Frontal cortex (tissue), 4 donors: ENCODE data around the gene CFH. TPM values are rescaled to one million over a fixed set of nuclear protein-coding genes. Genes with fewer than 3 reads are reported as not detected.
"Not testable (repeated sequence)": the region's sequence is repeated elsewhere in the genome, so short reads cannot be mapped to it uniquely, and the experiment has no call there.

ENCODE experiments used
- DNase-seq, 2 donors: peaks; one replicate each; pipeline ENCODE4 v3.0.0; 2012; ENCODE audit warnings: low spot score in 2 of 2
- FAIRE-seq: peaks from 2 replicates; lab custom pipeline; 2012; peaks lifted over from hg19 to GRCh38; lab: Jason Lieb, UNC
- total RNA-seq: library from RNA; depleted of rRNA; stranded (reverse); fragments of >200 nt; gene quantifications from one replicate; pipeline ENCODE4 v1.2.3, GENCODE V29; 2014
- donor health status: control.
- donor health status: control.
- donor health status: control.

CFH gene
- total RNA-seq, 1 donor from 2014 or later, result 30.6 TPM

DNA sequence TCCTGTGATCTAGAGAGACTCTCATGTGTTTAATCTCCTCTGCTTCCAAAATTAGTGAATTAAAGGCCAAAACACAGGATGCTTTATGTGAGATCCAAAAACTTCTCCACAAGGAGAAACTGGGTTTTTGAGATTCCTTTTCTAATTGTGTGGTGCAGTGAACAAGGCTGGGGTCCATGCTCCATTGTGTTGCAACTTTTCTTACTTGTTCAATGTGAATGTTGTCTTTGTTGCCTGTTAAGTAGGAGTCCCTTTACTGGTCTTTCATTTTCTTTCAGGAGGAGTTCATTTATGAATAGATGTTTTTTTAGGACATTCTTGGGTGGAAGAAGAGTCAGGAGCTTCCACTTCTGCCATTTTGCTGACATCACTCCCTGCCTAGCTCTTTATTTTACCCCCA lies 82.2 kb downstream of the CFH start:
- FAIRE-seq (no peak), DNase-seq (no peak)

DNA sequence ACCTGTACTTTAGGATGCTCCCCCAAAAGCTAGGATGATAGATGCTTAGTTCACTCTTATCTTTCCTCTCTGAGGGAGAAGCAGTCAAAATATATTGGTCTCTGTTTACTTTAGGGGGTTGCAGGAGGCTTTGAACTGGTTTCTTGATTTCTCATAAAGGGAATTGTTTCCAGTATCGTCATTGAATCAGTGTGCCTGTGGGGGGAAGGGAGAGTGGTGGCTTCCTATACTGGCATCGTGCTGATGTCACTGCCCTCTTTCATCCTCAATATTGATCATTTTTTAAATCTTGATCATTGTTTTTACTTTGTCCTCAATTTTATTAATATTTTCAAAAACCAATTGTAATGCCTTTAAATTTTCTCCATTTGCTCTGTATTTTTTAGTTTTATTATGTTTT lies 82.6 kb downstream of the CFH start:
- FAIRE-seq (no peak), DNase-seq (no peak)

DNA sequence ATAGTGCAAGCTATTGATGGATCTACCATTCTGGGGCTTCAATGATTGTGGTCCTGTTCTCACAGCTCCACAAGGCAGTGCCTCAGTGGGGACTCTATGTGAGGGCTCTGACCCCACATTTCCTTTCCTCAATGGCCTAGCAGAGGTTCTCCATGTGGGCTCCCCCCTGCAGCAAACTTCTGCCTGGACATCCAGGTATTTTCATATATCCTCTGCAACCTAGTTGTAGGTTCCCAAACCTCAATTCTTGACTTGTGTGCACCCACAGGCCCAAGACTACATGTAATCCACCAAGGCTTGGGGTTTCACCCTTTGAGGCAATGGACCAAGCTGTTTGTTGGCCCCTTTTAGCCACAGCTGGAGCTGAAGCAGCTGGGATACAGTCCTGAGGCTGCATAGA lies 86.9 kb downstream of the CFH start:
- FAIRE-seq, result no peak
- DNase-seq, result no peak

DNA sequence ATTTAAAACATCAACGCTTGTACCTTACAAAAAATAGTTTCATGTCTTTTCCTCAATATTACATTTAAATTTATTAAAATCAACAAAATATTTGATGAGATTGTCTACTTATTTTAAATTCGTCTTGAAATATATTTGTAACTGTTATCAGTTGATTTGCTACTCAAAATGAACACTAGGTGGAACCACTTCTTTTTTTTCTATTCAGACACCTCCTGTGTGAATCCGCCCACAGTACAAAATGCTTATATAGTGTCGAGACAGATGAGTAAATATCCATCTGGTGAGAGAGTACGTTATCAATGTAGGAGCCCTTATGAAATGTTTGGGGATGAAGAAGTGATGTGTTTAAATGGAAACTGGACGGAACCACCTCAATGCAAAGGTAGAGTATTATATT lies 91.4 kb downstream of the CFH start:
- peak; percentile 96 for FAIRE-seq
- not testable (repeated sequence) for DNase-seq

DNA sequence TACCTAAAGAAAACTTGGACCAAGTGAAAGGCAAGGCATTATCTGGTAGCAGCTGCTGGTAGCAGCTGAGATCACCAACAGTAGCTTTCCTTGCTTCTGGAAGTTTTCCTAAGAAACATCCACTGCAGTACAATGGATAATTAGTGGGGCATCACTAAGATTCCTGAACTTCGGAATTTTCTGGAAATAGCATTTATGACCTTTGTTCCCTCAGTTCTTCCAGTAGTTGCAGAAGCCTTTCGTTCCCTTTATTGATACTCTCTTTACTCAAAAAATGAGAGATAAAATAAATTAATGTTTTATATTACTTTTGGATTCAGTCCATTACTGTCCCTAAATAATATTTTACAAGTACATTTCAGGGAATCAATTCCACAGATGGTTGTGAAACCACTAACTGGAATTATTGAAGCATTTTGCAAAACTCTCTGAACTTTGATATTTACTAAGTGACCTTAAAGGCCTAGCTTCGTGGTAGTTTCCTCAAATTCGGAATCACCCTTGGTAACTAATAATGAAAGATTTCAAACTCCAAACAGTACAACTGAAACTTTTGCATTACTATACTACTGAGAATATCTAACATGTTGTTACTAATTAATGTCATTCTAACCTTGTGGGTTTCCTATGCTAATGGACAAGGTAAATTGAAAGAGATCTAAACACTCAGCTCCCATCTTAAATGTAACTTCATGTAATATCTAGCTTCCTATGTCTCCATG lies 113.3 kb downstream of the CFH start:
- FAIRE-seq, DNase-seq: not testable (repeated sequence)

DNA sequence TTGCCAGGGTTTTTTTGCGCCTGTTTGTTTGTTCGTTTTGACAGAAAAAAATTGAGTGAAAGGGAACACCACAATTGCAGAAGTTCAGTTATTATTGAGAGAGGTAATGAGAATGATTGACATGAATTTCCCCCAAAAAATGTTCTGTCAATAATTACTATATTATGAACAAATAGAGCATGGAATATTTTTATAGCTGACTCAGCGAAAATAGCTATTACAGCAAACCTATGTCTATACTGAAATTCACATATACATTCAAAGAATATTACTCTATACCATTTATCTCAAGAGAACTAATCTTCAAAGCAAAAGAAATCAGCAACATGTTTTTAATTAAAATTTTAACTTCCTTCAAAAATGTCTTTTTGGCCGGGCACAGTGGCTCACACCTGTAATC lies 118.0 kb downstream of the CFH start:
- FAIRE-seq, DNase-seq: not testable (repeated sequence)

DNA sequence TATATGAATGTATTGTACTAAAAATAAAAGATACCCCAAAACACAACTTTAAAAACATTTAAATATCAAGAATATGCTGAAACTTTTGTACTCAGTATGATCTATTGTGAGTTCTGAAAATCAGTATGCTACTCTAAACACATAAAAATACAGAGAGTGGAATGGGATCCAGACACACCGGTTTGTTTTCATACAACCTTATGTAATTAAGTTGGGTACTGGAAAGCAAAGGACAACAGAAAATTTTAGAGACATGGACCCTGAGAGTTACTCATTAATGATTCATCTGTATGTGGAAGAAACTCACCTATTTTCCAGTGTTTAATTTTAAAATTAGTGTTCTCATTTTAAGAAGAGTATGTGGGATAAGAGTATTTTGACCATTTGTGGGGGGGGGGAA lies 121.9 kb downstream of the CFH start:
- FAIRE-seq (no peak), DNase-seq (no peak)

DNA sequence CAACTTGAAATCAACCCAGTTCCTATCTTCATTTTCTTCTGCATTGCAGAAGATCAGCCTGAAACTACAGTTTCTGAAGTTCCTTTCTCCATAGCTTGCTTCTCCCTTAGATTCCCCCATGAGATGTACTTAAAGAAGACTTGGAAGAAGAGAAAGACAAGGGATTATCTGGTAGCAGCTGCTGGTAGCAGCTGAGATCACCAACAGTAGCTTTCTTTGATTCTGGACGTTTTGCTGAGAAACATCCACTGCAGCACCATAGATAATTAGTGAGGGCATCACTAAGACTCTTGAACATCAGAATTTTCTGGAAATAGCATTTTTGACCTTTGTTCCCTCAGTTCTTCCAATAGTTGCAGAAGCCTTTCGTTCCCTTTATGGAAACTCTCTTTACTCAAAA lies 122.3 kb downstream of the CFH start:
- FAIRE-seq, result no peak
- DNase-seq, result no peak

DNA sequence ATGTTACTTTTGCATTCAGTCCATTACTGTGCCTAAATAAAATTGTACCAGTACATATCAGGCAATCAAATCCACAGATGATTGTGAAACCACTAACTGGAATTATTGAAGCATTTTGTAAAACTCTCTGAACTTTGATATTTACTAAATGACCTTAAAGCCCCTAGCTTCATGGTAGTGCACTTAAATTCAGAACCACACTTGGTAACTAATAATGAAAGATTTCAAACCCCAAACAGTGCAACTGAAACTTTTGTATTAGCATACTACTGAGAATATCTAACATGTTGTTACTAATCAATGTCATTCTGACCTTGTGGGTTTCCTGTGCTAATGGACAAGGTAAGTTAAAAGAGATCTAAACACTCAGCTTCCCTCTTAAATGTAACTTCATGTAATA lies 122.8 kb downstream of the CFH start, which contains the start of gene CFHR3:
CFHR3 (plus strand) TSS at position 238 of the 400 bp plus-strand sequence; CDS start at position 285, 47 bp downstream.
- no peak for DNase-seq
- no peak for FAIRE-seq

DNA sequence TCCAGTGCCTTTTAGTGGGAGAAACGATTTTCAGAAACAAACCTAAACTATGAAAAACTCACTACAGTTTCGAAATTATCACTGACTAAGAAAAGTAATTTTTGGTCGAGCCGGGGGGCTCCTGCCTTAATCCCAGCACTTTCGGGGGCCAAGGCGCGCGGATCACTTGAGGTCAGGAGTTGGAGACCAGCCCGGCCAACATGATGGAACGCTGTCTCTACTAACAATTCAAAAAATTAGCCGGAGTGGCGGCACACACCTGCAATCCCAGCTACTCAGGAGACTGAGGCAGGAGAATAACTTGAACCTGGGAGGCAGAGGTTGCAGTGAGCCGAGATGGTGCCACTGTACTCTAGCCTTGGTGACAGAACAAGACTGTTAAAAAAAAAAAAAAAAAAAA lies 125.8 kb downstream of the CFH start:
- DNase-seq (no peak), FAIRE-seq (no peak)

DNA sequence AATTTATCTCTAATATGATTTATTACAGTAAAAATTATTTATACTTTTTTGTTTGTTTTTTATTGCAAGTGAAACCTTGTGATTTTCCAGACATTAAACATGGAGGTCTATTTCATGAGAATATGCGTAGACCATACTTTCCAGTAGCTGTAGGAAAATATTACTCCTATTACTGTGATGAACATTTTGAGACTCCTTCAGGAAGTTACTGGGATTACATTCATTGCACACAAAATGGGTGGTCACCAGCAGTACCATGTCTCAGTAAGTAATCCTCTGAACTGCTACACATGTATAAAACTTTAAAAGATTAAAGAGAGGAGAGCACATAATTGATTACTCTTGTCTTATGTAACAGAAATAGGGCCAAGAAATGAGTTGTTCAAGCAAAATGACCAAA lies 127.2 kb downstream of the CFH start:
- DNase-seq (no peak), FAIRE-seq (no peak)

DNA sequence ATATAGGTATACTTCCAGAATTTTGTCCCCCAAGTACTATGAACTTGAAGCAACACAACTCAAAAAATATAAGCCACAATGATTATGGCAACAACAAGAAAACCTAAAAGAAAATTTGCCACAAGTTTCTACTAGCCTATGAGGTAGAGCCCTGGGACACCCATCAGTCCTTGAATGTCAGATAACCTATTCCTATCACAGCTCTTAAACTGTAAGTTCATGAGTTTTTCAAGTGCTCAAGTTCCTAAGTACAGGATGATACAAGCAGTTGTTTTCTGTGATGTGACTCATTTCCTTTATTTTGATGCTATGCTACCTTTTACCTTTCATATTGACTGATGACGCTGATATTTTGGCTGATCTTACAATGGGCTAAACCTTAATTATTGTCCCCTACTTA lies 139.4 kb downstream of the CFH start:
- DNase-seq, FAIRE-seq: not testable (repeated sequence)

DNA sequence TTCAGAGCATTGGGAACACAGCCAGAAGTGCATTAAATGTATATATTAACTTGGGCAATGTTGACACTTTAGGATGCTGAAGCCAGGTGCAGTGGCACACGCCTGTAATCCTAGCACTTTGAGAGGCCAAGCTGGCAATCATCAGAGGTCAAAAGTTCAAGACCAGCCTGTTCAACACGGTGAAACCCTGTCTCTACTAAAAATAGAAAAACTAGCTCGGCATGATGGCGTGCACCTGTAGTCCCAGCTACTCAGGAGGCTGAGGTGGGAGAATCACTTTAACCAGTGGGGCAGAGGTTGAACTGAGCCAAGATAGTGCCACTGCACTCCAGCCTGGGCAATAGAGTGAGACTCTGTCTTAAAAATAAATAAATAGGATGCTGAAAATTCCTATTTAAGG lies 142.3 kb downstream of the CFH start:
- not testable (repeated sequence) for DNase-seq, FAIRE-seq

Other genes starting within 250 kb of the CFH start
- 28.1 TPM for gene KCNT2, start 43.6 kb upstream of the CFH start, total RNA-seq
- not detected for gene CFHR3, start 122.8 kb downstream of the CFH start, total RNA-seq
- 0.41 TPM for gene CFHR1, start 167.7 kb downstream of the CFH start, total RNA-seq
- gene CFHR4, start 236.0 kb downstream of the CFH start, total RNA-seq, result 0.41 TPM